ENCODE results near the gene PGAP6. TPM values are rescaled to one million over a fixed set of nuclear protein-coding genes. Genes with fewer than 3 reads are reported as not detected.

PGAP6 gene
- total and polyA plus RNA-seq, 2 of the 4 experiments (the other 2 are of a cell fraction) = 49.1 to 124 TPM

- 95% methylated on average over 9 of the region's 9 CpGs; no CpG with 5 or more reads in 1 of the 2 experiments for WGBS, 2 experiments (ENCODE audit: extremely low coverage in 2 of 2, insufficient read length in 1 of 2)
- BruUV-seq (replicated peaks) = no TSS peak
- no peak overlapping the region for H4K5ac ChIP-seq (ENCODE audit: low read depth, low read length)
- no peak overlapping the region for H4K8ac ChIP-seq (ENCODE audit: low read depth in 2 of 2, low read length in 2 of 2)
- no peaks in the 10 kb centered on the region for H3K27me3 ChIP-seq (ENCODE audit: control insufficient read depth, insufficient read depth, low read length)
- H3K4me2 ChIP-seq (ENCODE audit: low read depth, low read length) = no peak overlapping the region
- H3K36me3 ChIP-seq (ENCODE audit: control insufficient read depth, insufficient read depth, low read length) = peaks cover 56% of the 10 kb centered on the region
- no peak overlapping the region for H2BK120ac ChIP-seq (ENCODE audit: low read depth, low read length)
- DNase-seq = no peak
- H2BK15ac ChIP-seq (ENCODE audit: low read depth, low read length) = no peak overlapping the region
- no peak overlapping the region for H3K14ac ChIP-seq (replicated peaks; ENCODE audit: low read depth, low read length)
- no peak overlapping the region for H3K18ac ChIP-seq (ENCODE audit: low read depth, low read length)
- POLR2A ChIA-PET (ENCODE audit: unreplicated experiment) = no interaction called here
- H2AK9ac ChIP-seq (replicated peaks; ENCODE audit: low read depth, low read length, poor library complexity) = no peak overlapping the region
- H4K20me1 ChIP-seq (ENCODE audit: insufficient read depth, low read length) = peaks cover 12% of the 10 kb centered on the region
- no peak overlapping the region for H2AK5ac ChIP-seq (ENCODE audit: low read depth, low read length)
- CTCF ChIA-PET = no interaction called here
- H3K9me3 ChIP-seq (ENCODE audit: control insufficient read depth, insufficient read depth, low read length) = no peaks in the 10 kb centered on the region
- intact Hi-C loops (cut with micrococcal nuclease) (no loop called here), dilution Hi-C loops (cut with HindIII; ENCODE audit: low sequenced_read_pairs, unreplicated experiment) (no loop called here), in situ Hi-C loops (cut with MboI; ENCODE audit: low sequenced_read_pairs) (no loop called here)
- H3K4me1 ChIP-seq (ENCODE audit: control insufficient read depth, insufficient read depth, low read length) = peaks cover 6% of the 10 kb centered on the region; the same call in 1 of the 2 replicates
- H3K9me1 ChIP-seq (ENCODE audit: insufficient read depth, low read length) = no peaks in the 10 kb centered on the region
- no peak for TF ChIP-seq USF2 (IDR thresholded peaks at IDR 0.05; ENCODE audit: low read depth, low read length)
- TF ChIP-seq FOS (IDR thresholded peaks at IDR 0.05; ENCODE audit: low read depth, low read length) = no peak
- no peak for TF ChIP-seq SMC3 (IDR thresholded peaks at IDR 0.05; ENCODE audit: low read depth, low read length)
- TF ChIP-seq POLR2A (IDR thresholded peaks at IDR 0.05; ENCODE audit: low read depth, low read length) = no peak
- no peak for TF ChIP-seq MAZ (IDR thresholded peaks at IDR 0.05; ENCODE audit: borderline replicate concordance, low read depth, low read length)
- TF ChIP-seq NFE2L2 (IDR thresholded peaks at IDR 0.05; ENCODE audit: low read depth, low read length) = no peak
- no peak overlapping the region for H3K4me3 ChIP-seq (ENCODE audit: insufficient read depth, low read depth, low read length)
- H3K79me1 ChIP-seq (ENCODE audit: low read depth in 1 of 2, low read length in 2 of 2) = peaks cover 4 to 16% of the 10 kb centered on the region in 2 experiments; a peak in 3 of 4 replicates
- H2AFZ ChIP-seq (replicated peaks; ENCODE audit: low read length, poor library complexity) = no peak overlapping the region
- no peak overlapping the region for H3K56ac ChIP-seq (ENCODE audit: extremely low read depth, insufficient read depth, low read length)
- H2BK5ac ChIP-seq (ENCODE audit: low read depth, low read length, poor library complexity, severe bottlenecking) = no peak overlapping the region
- H4K91ac ChIP-seq (ENCODE audit: insufficient read depth, low read depth, low read length) = no peak overlapping the region
- H3K9ac ChIP-seq (ENCODE audit: low read depth, low read length) = no peak overlapping the region
- H2BK20ac ChIP-seq (ENCODE audit: low read depth, low read length) = no peak overlapping the region
- no peak for ATAC-seq (ENCODE audit: low read depth)
- no peak overlapping the region for H3K4ac ChIP-seq (ENCODE audit: low read depth, low read length)
- H3K27ac ChIP-seq (ENCODE audit: insufficient read depth, low read length) = no peak overlapping the region
- H3K23ac ChIP-seq (ENCODE audit: low read depth, low read length) = no peak overlapping the region
These were observed 7.2 kb downstream of the PGAP6 start for GRCh38 chr16:374616-374926.
